K562 (cell line): Measurements from ENCODE around the gene BCKDK. TPM values are rescaled to one million over a fixed set of nuclear protein-coding genes. Genes with fewer than 3 reads are reported as not detected.
A peak's percentile ranks its signal among the peaks of the same experiment; 100 is the strongest.

Experiments
- C11orf30 ChIP-seq: fragments of 450-650 bp; IDR thresholded peaks from 2 replicates; pipeline ENCODE4 v1.6.1; 2016; ENCODE audit warnings: low read depth, mild to moderate bottlenecking
- COPS2 ChIP-seq: fragments of 450-650 bp; conservative IDR thresholded peaks from 2 replicates; pipeline ENCODE4 v1.6.1; 2016; ENCODE audit warnings: mild to moderate bottlenecking, moderate library complexity
- CREB1 ChIP-seq, 2 experiments: sonication (generic) in 1 of 2; formaldehyde crosslinking in 1 of 2; IDR thresholded peaks; 2 replicates each; pipeline versions ENCODE4 v1.6.1 to v1.8.0; 2012 to 2022; ENCODE audit warnings: inconsistent platforms in 1 of 2, mild to moderate bottlenecking in 1 of 2, missing genetic modification reagents in 1 of 2, moderate library complexity in 1 of 2
- E4F1 ChIP-seq: fragments of 250-450 bp; sonication (Bioruptor Pico); IDR thresholded peaks from 2 replicates; pipeline ENCODE4 v1.5.0; 2021; ENCODE audit warnings: mild to moderate bottlenecking, borderline replicate concordance
- GATAD2A ChIP-seq: fragments of 450-650 bp; IDR thresholded peaks from 2 replicates; pipeline ENCODE4 v1.6.1; 2017
- HNRNPLL ChIP-seq: fragments of 200-400 bp; formaldehyde crosslinking; IDR thresholded peaks from 2 replicates; pipeline ENCODE4 v1.6.1; 2017; ENCODE audit warnings: low read length, low read depth, mild to moderate bottlenecking; ENCODE audit not compliant: poor library complexity, severe bottlenecking
- IRF9 ChIP-seq: fragments of 450-650 bp; IDR thresholded peaks from 2 replicates; pipeline ENCODE4 v1.6.1; 2016; ENCODE audit warnings: missing biosample characterization, missing genetic modification characterization
- KDM4B ChIP-seq, 2 experiments: fragments of 450-650 bp in 1 of 2; sonication (generic) in 1 of 2; IDR thresholded peaks; 2 replicates each; pipeline ENCODE4 v1.6.1; 2016 to 2017; ENCODE audit warnings: borderline replicate concordance in 2 of 2, antibody characterized with exemption in 1 of 2, low read depth in 1 of 2, mild to moderate bottlenecking in 1 of 2
- NCOA4 ChIP-seq: fragments of 450-650 bp; IDR thresholded peaks from 2 replicates; pipeline ENCODE4 v1.6.1; 2018; ENCODE audit warnings: mild to moderate bottlenecking; ENCODE audit not compliant: partially characterized antibody
- PATZ1 ChIP-seq: fragments of 250-450 bp; sonication (Bioruptor Pico); IDR thresholded peaks from 2 replicates; pipeline ENCODE4 v1.5.0; 2020; ENCODE audit warnings: mild to moderate bottlenecking, borderline replicate concordance
- PHF20 ChIP-seq: fragments of 450-650 bp; IDR thresholded peaks from 2 replicates; pipeline ENCODE4 v1.6.1; 2018; ENCODE audit not compliant: partially characterized antibody
- POLR2AphosphoS5 ChIP-seq: IDR thresholded peaks from 2 replicates; pipeline ENCODE4 v1.6.1; 2011; ENCODE audit warnings: mild to moderate bottlenecking, low read depth, low read length, moderate library complexity; ENCODE audit not compliant: control insufficient read depth, insufficient read depth
- POLR3G ChIP-seq: IDR thresholded peaks from 2 replicates; pipeline ENCODE4 v1.6.1; 2011; ENCODE audit not compliant: insufficient read length, insufficient replicate concordance; ENCODE audit errors: extremely low read depth
- PURB ChIP-seq: sonication (generic); formaldehyde crosslinking; IDR thresholded peaks from 2 replicates; pipeline ENCODE4 v1.9.0; 2021; ENCODE audit warnings: low read depth, mild to moderate bottlenecking, missing genetic modification reagents
- RAD51 ChIP-seq: fragments of 450-650 bp; IDR thresholded peaks from 2 replicates; pipeline ENCODE4 v1.7.1; 2016; ENCODE audit warnings: low read depth, mild to moderate bottlenecking, borderline replicate concordance
- SRSF1 ChIP-seq: fragments of 200-400 bp; formaldehyde crosslinking; IDR thresholded peaks from 2 replicates; pipeline ENCODE4 v1.6.1; 2017; ENCODE audit warnings: mild to moderate bottlenecking, low read depth, low read length, moderate library complexity
- SUPT5H ChIP-seq: fragments of 450-650 bp; IDR thresholded peaks from 2 replicates; pipeline ENCODE4 v1.6.1; 2016
- TAF15 ChIP-seq: fragments of 200-400 bp; formaldehyde crosslinking; IDR thresholded peaks from 2 replicates; pipeline ENCODE4 v1.6.1; 2017; ENCODE audit warnings: mild to moderate bottlenecking, low read depth, low read length, moderate library complexity
- ZBTB49 ChIP-seq: sonication (generic); formaldehyde crosslinking; IDR thresholded peaks from 2 replicates; pipeline ENCODE4 v1.8.0; 2022; ENCODE audit warnings: missing genetic modification reagents, mild to moderate bottlenecking, borderline replicate concordance
- ZKSCAN3 ChIP-seq: fragments of 250-450 bp; sonication (Bioruptor Pico); IDR thresholded peaks from 2 replicates; pipeline ENCODE4 v1.4.0; 2020
- polyA plus RNA-seq, 8 experiments: library from polyadenylated mRNA; depleted of rRNA in 4 of 8; stranded (reverse) in 5 of 8; unstranded in 3 of 8; fragments of >200 nt; fragmentation: Nextera tagmentation in 2 of 8; fragmentation: Illumina TruSeq in 1 of 8; extraction: Ambion mirVana in 2 of 8; extraction: Trizol in 1 of 8; gene quantifications; 2 replicates each; pipeline versions ENCODE4 v1.2.1 to v1.2.3, GENCODE V29; 2011 to 2014; ENCODE audit warnings: inconsistent platforms in 1 of 8, missing spikeins in 1 of 8
- total RNA-seq, 7 experiments: library from RNA; depleted of rRNA in 6 of 7; stranded (reverse); fragments of >200 nt in 6 of 7; fragmentation: Illumina TruSeq in 2 of 7; extraction: Trizol in 2 of 7; gene quantifications; 2 replicates each; pipeline versions ENCODE4 v1.2.1 to v1.2.3, GENCODE V29; 2011 to 2021; ENCODE audit warnings: low replicate concordance in 1 of 7

The BCKDK gene
- total and polyA plus RNA-seq, 9 of the 15 experiments (the other 6 are each of a cell fraction or from before 2014, with no cell fraction given) = 0.58 to 34.8 (median 13.1) TPM

- TF ChIP-seq ZBTB49 (CRISPR knock-in tag) (no peak), PHF20 (peak; percentile 96), IRF9 (tag) (no peak), SRSF1 (no peak), GATAD2A (no peak), HNRNPLL (peak; percentile 87), CREB1 (IDR thresholded peaks at IDR 0.05) (peak; percentile 95), CREB1 (CRISPR knock-in tag; IDR thresholded peaks at IDR 0.05) (peak; percentile 92), POLR3G (no peak), COPS2 (no peak), SUPT5H (peak; percentile 96), C11orf30 (peak; percentile 97), E4F1 (CRISPR knock-in tag) (no peak), PATZ1 (no peak), PURB (no peak), ZKSCAN3 (no peak), POLR2AphosphoS5 (peak; percentile 87), KDM4B (IDR thresholded peaks at IDR 0.05; ENCODE audit: borderline replicate concordance in 2 of 2, low read depth in 1 of 2) (peak in 1 of 2 experiments; percentile 98; a peak in 2 of 4 replicates), TAF15 (no peak), RAD51 (no peak), NCOA4 (no peak)
These were observed 34.0 kb upstream of the BCKDK start, which contains the start of the genes ZNF646 and ZNF668 (continued) for GRCh38 chr16:31073970-31074813.
